Stomach (tissue), 4 donors: ENCODE results near the gene KRT33A.

ENCODE experiments used
- CTCF ChIP-seq, 7 experiments: fragments of 450-650 bp in 4 of 7; fragments of 200-600 bp in 3 of 7; sonication (generic) in 3 of 7; IDR thresholded peaks; one replicate each; pipeline ENCODE4 v1.5.1; 2016 to 2019; ENCODE audit warnings: antibody characterized with exemption in 7 of 7, control low read depth in 2 of 7, mild to moderate bottlenecking in 1 of 7
- EP300 ChIP-seq: sonication (generic); formaldehyde crosslinking; IDR thresholded peaks from one replicate; pipeline ENCODE4 v1.6.1; 2017; ENCODE audit warnings: antibody characterized with exemption
- POLR2A ChIP-seq, 4 donors: fragments of 450-650 bp; IDR thresholded peaks; one replicate each; pipeline ENCODE4 v1.6.1; 2016; ENCODE audit warnings: antibody characterized with exemption in 4 of 4, control low read depth in 2 of 4, mild to moderate bottlenecking in 1 of 4, moderate library complexity in 1 of 4

GRCh38 chr17:41318231-41318630 lies 32.4 kb downstream of the KRT33A start:
- TF ChIP-seq CTCF (IDR thresholded peaks at IDR 0.05) (no peak), POLR2A (IDR thresholded peaks at IDR 0.05) (no peak), EP300 (no peak)
